GM21786 (cell line): ENCODE results near the gene PDE4B.
A peak's percentile ranks its signal among the peaks of the same experiment; 100 is the strongest.

Experiments used
- ATAC-seq: cut with Tn5 transposase; IDR thresholded peaks from one replicate; pipeline ENCODE4 v1.9.1; 2021; ENCODE audit not compliant: unreplicated experiment

PDE4B gene

GRCh38 chr1:65792669-65793358, at the start of gene PDE4B:
Gene PDE4B (plus strand): TSS chr1:65792895.
- no peak for ATAC-seq

- no peak for ATAC-seq
These were observed 48.0 kb upstream of the PDE4B start for GRCh38 chr1:65744731-65745130.

DNA sequence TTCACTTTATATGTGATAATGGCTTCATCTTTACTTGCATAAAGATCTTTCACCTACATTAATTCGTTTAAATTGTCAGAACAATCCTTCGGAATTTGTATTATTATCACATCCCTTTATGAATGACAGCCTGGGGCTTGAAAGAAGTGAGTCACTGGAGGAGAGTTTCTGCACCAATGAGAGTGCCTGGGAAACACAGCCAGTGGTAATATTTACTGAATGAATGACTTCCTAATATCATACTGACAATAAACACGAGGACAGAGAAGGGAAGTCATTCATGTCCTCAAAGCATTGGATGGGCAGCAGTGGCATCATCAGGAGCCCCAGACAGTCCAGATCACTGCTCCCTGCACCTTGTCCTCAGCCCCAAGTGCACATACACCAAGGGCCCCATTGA, 40.7 kb upstream of the PDE4B start:
- ATAC-seq, result no peak

- no peak for ATAC-seq
These were observed 36.1 kb upstream of the PDE4B start for GRCh38 chr1:65756616-65757015.

- ATAC-seq, result no peak
These were observed 35.2 kb upstream of the PDE4B start for GRCh38 chr1:65757531-65757930.

GRCh38 chr1:65758128-65758527, 34.6 kb upstream of the PDE4B start:
- ATAC-seq, result no peak

DNA sequence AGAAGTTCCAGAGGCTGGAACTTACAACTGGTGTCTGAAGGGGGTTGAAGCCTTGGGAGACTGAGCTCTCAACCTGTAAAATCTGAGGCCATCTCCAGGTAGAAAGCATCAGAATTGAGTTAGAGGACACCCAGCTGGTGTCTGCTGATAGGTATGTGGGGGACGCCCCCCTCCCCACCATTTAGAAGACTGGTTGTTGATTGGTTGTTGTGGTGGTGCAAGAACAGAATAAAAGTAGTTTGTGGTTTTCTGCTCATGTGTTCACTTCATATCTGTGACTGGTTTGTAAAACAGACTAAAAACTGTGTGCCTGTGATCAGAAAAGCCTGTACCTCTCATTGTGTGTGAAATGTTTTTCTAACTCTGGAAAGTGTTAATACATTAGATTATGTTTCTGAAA, 33.2 kb upstream of the PDE4B start:
- ATAC-seq, result no peak

DNA sequence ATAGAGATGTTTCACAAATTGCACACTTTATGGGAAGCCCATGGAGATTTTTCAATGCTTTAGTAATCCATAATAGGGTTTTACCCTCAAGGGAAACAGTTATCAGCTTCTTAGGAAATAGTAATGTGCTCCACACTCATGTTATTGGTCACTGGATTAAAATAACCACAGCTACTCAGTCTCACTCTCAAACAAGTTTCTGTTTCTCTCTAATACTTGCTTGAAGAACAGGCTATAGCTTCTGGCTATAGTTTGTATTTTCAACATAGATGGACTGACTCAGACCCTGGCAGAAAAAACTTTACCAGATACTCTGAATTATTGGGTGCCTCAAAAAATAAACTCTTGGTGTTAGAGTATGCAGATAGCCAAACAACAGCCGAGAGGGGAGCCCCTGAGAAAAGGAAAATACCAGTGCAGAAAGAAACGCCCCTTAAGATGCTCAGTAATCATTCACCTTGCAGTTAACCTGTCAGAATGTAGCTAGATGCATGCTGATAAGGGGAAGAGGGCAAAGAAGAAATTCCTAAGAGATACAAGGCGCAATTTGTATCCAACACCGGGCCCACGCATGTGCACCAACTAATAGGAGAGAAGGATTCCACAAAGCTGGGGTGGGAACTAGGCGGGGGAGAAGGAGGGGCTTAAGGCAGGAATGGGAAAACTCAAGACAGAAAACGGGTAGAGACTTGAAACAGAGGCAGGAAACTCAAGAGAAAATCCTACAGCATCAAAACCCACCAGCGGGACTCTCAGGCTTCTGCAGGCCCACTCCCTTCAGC, 30.4 kb upstream of the PDE4B start:
- no peak for ATAC-seq

GRCh38 chr1:65764052-65764451, 28.6 kb upstream of the PDE4B start:
- no peak for ATAC-seq

GRCh38 chr1:65765631-65766030, 27.1 kb upstream of the PDE4B start:
- no peak for ATAC-seq

GRCh38 chr1:65769636-65770035, 23.1 kb upstream of the PDE4B start:
- ATAC-seq, result no peak

DNA sequence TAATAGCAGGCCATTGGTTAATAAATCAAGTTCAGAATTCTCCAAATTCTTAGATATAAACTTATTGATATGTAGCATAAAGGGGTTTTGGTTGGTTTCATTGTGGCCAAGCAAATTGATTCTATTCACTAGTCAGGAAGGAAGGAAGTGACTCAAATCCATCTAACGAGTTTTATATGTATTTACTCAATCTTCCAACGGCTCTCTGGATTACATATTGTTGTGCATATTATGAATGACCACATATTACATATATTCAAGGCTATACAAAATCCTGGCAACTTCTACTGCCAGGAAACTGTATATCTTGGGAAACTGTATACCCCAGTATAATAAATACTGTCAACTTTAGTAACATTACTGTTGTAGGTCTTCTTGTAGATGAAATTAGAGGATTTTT, 20.1 kb upstream of the PDE4B start:
- ATAC-seq, result no peak

GRCh38 chr1:65773391-65774123, 19.1 kb upstream of the PDE4B start:
- ATAC-seq, result no peak

DNA sequence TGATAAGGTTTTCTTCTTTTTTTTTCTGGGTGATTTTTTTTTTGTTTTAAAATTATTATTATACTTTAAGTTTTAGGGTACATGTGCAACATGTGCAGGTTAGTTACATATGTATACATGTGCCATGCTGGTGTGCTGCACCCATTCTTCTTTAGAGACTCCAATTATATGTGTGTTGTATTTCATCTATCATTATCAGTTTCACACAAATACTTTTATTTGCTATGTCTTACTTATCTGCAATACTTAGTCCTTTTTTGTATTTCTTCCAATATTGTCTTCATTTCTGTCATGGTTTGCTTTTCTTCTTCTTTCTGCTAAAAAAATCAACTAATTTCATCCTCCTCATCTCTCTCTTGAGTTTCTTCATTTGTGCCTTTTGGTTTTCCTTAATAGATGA, 3.9 kb upstream of the PDE4B start:
- ATAC-seq, result no peak

DNA sequence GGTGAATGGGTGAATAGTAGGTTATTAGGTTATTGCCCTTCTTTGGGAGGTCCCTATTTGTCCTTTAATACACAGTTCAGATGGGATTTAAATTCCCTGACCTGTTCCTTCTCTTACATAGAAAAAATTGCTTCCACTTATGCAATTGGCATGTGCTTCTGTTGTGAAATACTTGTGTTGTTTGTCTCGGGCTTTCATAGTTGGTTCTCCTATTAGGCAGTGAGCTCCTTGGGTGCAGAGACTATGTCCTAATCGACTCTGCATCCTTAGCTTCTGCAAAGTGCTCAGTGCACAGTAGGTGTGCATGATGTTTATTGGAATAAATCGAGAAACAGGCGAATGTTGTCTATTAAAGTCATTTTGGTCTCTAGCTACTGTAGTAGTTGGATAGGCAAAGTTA, 1.3 kb upstream of the PDE4B start:
- no peak for ATAC-seq

GRCh38 chr1:65791801-65792668, 660 bp upstream of the PDE4B start:
- no peak for ATAC-seq

DNA sequence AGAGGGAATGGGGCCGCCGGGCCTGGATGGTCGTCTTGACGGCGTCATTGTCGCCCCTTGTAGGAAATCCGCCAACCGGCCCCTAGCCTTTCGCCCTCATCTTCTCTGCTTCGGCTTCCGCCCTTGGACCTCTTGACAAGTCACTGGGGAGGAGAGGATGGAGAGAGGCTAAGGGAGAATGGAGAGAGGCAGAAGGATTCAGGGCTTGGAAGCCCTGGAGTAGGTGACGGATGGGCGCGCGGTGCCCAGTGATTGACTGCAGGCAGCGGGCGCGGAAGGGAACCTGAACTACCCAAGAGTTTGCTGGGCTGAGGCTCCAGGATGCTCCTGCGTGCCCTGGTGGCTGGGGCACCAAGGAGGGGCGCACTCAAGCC, 651 bp downstream of the PDE4B start:
- no peak for ATAC-seq

DNA sequence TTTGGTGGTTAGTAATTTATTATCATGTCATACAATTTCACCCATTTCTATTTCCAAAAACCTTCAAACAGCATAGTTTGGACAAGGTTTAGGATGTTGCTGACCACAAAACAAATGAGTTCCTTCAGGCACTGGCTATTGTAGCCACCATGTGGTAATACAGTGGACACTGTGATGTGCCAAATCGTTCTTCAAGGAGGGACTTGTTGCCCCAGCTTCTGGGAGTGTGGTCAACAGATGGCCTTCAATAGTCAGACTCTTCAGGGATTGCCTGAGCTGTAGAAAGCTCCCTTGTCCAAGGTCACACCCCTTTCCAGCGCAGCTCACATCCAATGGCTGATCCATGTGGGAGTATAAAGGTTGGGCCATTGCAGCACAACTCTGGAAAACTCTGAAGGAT, 2.6 kb downstream of the PDE4B start:
- ATAC-seq, result no peak

DNA sequence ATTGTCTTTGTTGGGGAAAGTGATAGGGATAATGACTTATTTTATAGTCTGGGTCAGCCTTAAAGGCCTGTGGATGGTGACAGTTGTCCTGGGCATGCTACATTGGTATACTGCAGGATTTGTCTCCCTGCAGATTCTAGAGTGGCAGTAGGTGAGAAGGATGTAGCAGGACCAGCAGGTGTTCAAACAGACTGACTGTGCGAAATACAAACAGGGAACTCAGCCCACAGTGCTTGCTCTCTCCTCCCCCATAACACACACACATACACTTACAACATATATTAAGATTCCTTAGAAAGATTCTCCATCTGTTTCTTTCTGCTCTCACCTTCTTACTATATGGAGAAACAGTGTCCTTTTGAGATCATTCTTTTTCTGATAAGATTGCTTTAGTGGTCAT, 6.9 kb downstream of the PDE4B start:
- no peak for ATAC-seq

DNA sequence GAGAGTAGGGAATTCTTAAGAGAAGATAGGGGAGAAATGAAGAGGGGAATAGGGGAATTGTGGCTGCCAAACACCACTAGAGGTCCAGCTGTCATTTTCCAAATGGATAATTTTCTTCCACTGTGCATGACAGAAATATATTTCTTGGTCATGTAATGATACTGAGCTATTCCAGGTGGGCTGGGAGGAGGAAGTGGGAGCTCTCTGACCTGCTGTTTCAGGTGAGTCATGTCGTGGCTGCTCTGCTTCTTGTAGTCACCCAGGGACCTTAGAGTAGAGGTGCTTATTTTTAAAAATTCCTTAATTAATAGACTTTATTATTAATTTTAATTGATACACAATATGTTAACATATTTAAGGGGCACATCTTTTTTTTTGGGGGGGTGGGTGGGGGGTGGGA, 11.9 kb downstream of the PDE4B start:
- no peak for ATAC-seq

DNA sequence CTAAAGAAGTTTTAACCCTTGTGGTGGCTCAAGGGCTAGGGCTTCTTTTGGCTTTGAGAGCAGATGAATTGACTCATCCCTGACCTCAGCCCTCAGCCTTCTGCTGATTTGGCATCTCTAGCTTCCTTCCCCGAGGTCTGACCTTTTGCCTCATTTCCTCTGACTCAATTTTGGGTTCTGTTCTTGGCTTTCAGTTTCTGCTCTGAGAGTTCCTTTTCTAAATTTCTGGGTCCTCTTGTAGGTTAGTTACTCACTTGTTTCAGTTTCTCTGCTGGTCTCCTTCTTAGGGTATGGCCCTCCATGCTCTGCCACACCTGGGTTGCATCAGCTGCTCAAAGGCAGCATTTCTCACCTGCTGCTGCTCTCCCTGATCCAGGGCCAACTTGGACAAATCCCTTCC, 19.4 kb downstream of the PDE4B start:
- peak; percentile 99 for ATAC-seq
